ENCODE results near the gene PTTG1IP. TPM values are rescaled to one million over a fixed set of nuclear protein-coding genes. Genes with fewer than 3 reads are reported as not detected.

The PTTG1IP gene
- total RNA-seq, 1 donor from 2014 or later = 88.6 TPM

GRCh38 chr21:44823179-44823660 is 50.3 kb downstream of the PTTG1IP start:
- DNase-seq = no peak

GRCh38 chr21:44822484-44823178 is 50.9 kb downstream of the PTTG1IP start:
- no peak for DNase-seq

DNA sequence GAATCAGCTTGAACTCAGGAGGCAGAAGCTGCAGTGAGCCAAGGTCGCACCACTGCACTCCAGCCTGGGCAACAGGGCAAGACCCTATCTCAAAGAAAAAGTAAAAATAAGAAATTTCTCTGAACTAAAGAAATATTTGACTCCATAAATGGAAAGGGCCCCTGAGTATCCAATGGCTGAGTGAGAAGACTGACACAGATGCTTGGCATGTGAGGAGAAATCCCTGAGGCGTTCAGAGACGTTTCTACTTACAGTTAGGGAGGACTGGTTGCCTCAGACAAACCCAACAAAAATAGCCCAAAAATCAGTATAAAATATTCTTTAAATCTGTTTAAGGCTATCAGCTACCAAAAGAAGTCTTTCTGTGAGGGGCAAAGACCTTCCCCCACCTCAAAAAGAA is 52.6 kb downstream of the PTTG1IP start:
- DNase-seq = no peak

GRCh38 chr21:44819283-44820243 is 53.9 kb downstream of the PTTG1IP start:
- no peak for DNase-seq

GRCh38 chr21:44818640-44819011 is 54.9 kb downstream of the PTTG1IP start:
- no peak for DNase-seq

- peak; percentile 74 for DNase-seq
Observed at GRCh38 chr21:44817914-44818639, 55.4 kb downstream of the PTTG1IP start, which contains the start of gene SUMO3. SUMO3 (minus strand) TSS chr21:44818062; CDS start chr21:44817968, 94 bp downstream.

DNA sequence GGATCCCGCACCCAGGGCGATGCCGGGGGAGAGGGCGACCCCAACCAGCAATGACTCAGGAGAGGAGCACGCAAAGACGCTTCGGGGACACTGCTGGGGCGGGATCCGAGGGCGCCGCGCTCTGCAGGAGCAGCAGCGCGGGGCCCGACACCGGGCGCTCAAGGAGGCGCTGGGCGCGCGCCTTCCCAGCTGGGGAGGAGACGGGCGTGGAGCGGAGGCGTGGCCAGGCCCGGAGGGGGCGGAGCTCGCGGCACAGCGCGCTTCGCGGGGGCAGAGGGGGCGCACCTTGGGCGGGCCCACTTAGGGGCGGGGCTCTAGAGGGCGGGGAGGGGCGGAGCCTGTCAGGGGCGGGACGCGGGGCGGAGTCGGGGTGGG is 56.0 kb downstream of the PTTG1IP start:
- peak; percentile 85 for DNase-seq

GRCh38 chr21:44816761-44817505 is 56.6 kb downstream of the PTTG1IP start:
- no peak for DNase-seq

DNA sequence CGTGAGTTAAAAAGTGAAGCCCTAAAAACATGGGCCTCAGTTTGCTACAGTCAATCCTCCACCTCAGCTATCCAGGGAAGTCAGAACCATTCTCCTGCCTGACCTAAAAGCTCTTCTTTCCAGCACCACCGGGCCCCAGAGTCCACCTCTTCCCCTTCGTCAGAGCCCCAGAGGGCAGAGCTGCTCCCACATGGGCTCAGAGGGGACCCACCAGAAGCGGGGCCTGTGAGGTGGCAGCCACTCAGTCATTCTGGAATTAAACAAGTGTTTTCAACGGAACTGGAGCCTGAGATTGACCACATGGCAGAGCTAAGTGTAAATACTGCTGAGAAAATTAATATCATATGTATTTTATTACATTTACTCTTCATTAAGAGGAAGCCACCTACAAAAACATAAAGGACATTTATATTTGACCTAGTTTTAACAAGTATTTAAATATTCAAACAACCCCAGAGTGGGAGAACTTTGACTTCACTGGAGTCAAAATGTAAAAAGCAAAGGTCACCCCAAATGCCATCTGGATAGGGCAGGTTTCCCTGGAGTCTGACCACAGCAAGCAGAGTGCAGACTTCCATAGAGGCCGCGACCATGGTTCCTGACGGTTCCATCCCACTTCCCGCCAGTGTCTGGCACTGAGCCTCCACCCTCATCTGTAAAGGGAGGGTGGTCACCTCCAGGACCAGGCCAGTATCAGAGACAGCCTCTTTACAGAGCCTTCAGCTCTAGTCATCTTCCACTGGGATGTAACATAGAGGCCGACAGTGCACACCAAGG is 57.5 kb downstream of the PTTG1IP start:
- DNase-seq = no peak

- no peak for DNase-seq
Observed at GRCh38 chr21:44815225-44815624, 58.3 kb downstream of the PTTG1IP start.

GRCh38 chr21:44814498-44815023 is 58.9 kb downstream of the PTTG1IP start:
- DNase-seq = no peak

DNA sequence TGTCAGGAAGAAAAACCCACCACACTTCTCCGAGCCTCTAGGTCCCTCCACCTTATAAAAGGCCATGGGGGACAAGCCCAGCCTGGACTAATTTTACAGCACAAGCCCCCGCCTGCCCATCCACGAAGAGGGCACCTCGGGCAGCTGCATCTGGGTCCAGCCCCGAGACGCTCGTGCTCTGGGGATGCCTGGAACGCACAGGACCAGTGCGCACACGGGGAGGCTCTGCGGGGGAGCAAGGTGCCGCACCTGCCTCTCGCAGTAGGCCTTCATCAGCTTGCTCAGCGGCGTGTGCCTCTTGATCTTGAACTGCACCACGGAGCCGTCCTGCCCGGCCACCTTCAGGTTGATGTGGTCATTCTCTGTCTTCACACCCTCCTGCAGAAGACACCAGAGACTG is 59.8 kb downstream of the PTTG1IP start:
- no peak for DNase-seq

DNA sequence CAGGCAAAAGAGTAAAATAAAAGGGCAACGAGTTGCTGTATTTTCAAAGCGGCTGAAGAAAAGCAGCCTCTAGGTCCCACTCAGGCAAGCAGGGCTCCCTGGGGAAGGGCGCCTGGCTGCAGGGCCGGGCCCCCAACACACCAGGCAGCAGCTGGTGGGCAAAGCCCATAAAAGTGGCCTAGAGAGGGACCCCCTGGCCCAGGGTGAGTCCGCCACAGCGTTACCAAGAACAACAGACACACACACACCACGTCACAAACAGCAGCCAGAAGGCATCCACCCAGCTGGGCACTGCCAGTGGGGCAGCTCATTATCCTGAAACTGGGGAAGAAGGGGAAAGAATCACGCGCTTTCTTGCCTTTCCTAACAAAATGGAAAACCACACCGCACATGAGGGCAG is 60.3 kb downstream of the PTTG1IP start:
- no peak for DNase-seq

- no peak for DNase-seq
Observed at GRCh38 chr21:44812640-44813039, 60.9 kb downstream of the PTTG1IP start.

- DNase-seq = no peak
Observed at GRCh38 chr21:44810779-44811178, 62.7 kb downstream of the PTTG1IP start.

- no peak for DNase-seq
Observed at GRCh38 chr21:44805859-44806258, 67.6 kb downstream of the PTTG1IP start.

DNA sequence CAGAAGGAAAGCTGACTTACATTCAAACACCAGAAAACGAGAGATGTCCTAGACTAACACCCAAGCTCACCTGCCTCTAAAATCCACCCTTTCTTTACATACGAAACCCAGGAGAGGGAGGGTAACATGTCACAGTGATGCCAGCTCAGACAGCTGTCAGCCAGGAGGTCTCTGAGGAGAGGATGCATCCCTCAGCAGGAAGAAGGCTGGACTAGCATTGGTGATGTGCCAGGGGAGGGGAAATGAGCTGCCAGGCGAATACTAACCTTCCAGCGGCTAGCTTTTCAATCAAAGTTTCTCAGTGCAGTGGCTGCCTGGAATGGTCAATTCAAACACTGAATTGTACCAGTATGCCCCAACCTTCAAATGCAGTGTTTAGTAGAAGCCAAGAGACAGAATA is 68.3 kb downstream of the PTTG1IP start:
- no peak for DNase-seq

- DNase-seq = no peak
Observed at GRCh38 chr21:44804762-44805161, 68.7 kb downstream of the PTTG1IP start.

DNA sequence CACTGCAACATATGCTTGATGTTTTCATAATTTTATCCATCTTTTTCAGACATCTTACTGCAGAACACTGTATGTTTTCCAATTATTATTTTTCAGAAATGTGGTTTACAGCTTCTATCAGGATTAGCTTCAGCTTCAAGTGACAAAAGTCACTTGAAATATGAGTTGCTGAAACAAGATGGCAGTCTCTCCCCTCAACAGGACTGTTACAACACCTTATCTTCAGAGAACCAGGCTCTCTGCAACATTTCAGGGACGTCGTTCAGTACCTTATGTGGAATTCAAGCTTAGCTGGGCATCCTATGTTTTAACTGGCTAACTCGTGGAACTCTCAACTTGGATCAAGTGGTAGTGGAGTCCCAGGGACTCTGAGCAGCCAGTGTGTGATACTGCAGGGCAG is 69.8 kb downstream of the PTTG1IP start:
- DNase-seq = no peak

DNA sequence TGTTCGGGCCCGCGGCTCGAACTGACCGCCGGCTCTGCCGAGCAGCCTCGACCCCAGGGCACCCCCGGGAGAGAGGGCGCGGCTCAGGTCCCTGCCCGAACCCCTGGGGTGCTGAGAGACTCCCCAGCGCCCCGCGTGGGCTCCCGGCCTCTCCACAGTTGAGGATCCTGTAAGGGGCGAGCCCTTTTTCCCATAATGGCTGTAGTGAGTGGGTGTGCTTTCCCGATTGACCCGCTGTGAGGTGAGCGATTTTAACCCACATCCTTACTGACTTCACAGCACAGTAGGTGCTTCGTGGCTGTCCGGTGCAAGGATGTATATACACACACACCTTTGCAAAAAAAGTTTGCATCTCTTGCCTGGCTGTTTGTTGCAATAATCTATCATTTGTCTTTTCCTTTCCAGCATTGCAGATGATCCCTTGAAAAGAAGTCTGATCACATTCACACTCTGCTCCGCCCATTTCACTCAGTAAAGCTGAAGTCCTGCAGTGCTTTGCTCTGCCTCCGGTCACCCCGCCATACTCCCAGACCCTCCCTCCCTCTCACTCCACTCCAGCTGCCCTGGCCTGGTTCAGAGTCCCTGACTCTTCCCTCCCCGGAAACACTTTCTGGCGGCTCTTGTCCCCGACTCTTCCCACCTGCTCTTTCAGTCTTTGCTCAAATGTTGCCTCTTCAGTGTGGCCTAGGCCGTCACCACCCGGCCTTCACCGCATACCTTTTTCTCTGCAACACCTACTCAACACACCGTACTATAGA is 70.9 kb downstream of the PTTG1IP start:
- no peak for DNase-seq

Measured in skin of body (tissue), 2 donors.